CD4-positive, alpha-beta T cell treated with Interleukin-15 for 1 hour (primary cell): Measurements from ENCODE around the gene PLA2G4F.

Experiments
- DNase-seq: peaks from one replicate; pipeline ENCODE4 v3.0.0-alpha.2; 2020

PLA2G4F gene

DNA sequence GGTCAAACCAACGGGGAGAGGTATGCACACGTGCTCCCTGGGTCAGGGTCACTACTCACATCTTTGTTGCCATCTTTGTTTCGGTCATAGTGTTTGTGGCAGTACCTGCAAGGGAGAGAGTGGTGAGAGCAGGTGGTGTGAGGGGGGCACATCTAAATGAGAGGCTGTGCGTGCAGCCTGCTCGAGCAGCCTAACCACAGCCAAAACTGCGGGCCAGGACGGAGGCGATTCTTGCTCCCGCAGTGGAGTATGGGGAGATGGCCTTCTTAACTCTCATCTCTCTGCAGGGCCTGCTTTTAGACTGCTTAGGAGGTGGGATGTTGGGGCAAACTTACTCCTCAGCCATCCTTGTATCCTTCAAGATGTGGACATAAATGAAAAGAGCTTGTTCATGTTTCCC is 6.9 kb upstream of the PLA2G4F start:
- DNase-seq = no peak

DNA sequence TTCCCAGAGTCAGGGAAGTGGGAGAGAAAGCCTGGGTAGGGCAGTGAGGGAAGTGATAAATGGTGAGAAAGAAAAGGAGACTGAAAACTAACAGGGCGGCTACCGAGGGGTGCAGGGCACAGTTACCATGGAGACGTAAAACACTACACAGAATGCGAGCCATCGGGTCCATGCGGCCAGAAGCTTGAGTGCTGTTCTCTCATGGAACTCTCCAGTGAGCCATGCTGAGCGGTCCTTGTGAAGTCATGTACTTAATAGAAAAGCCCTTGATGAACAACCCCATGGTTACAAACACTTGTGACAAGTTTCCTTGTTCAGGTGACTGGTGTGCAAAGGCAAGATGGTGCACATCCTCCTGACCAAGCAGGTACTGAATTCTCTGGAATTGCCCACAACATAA is 3.7 kb upstream of the PLA2G4F start:
- no peak for DNase-seq

DNA sequence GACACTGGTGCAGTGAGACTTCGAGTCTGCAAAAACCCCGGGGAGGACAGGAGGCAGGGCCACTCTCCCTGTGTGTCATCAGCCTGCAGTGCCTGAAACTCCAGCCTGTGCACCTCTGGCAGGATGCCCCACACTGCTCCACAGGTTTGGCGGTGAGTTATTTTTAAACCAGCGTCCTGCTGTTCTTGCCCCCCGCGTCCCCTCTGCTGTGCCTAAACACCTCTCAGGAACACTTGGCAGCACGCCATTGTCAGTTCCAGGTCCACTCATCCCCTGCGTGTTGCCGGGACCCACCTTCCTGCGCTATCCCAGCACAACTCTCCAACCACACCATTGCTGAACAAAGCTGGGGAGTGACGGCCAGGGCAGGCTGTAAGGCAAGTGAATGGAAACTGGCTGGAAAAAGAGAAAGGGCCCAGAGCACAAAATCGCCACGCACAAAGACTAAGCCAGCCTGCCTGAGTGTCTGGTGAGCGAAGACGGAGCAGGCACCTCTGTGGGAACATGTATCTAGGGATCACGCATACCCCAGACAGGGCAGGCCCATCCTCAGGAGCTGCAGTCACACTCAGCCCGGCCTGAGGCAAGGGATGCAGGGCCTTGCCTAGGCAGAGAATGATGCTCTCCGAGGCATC is 3.1 kb upstream of the PLA2G4F start:
- no peak for DNase-seq

DNA sequence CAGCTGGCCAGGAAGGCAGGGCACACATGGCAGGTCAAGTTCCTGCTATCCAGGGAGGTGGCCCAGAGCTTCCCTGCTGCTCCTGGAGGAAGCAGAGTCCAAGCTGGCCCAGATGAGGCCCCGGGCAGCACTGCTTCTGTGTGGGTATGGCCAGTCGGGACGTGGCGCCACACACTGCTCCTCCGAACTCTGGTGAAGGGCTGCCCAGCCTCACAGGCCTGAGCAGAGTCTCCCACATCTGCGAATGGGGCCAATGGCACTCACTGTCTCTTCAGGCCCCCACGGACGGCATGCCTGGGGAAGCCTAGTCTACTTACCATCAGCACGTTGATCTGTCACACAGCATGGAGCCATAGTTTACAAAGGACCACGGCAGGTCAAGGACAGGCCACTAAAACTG is 2.5 kb upstream of the PLA2G4F start:
- no peak for DNase-seq

DNA sequence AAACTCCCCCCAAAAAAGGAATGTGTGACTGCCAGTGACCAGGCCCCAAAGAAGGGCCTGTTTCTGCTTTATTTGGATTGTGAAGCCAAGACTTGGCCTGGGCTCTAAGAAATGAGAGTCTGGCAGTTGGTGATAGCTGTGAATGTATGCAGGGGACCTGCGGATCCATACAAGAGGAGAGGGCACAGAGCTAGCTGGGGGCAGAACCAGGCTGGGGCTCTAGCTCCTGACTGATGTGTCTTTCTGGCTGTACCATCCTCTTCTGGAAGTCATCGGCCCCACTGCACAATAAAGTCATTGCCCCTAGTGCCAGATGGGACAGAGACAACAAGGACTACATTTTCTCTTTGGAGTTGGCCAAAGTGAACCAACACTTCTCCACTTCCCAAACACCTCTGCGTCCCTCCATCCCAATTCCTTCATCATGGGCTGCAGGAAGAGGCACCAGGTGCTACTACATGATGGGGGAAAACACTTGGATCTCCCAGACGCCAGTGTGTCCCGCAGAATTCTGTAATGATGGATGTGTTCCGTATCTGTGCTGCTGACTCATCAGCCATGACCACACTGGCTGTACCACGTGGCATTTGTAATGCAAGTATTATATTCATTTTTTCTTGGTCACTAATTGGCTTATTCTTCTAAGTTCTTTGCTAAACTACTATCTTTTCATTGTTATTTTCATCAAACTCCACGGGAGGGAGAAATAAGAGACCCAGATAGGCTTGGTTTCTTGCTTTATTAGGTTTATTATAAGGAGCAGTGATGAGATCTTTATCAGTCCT is 1.7 kb upstream of the PLA2G4F start:
- no peak for DNase-seq

DNA sequence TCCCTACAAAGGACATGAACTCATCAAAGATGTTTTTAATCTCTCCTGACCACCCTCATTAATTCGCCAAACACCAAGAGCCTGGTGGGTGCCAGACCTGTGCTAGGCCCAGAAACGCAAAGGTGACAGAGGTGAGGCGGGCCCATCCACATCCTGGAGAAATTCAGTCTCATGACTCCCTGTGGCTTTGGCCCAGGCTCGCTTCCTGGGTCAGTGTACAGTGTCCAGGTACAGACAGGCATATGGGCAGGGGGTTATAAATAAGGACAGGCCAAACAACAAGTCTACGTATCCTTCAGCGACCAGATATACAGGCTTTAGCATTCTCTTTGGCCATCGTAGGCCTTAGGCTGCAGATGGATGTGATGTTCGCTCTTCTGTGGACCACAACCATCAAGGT is 945 bp upstream of the PLA2G4F start:
- DNase-seq = no peak

DNA sequence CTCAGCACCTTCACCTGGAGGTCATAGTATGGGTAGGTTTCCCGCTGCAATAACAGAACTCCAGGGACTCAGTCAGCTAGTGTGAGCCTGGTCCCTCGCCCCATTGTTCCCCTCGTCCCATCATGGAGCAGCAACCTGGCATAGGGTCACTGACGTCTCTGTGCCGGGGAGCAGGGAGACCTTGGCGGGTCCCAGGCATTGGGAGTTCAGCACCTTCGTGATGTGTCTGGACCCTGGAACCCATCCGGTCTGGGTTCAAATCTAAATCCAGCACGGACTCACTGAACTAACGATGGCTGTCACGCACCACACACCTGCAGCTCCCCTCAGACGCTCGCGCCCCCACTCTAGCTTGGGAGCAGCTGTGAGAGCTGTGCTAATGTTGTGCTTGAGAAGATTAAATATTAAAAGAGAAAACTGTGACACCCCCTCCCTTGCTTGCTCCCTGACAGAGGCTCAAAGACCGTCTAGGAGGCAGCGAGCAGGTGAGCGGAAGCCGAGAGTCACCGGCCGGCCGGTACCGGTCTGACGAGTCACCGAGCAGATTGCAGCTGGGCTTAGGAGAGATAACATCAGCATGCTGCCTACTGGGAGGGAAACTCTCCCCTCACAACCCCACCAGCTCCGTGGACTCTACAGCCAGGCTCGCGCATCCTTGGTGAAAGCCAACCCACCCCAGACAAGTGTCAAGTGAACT is 742 bp downstream of the PLA2G4F start:
- no peak for DNase-seq

DNA sequence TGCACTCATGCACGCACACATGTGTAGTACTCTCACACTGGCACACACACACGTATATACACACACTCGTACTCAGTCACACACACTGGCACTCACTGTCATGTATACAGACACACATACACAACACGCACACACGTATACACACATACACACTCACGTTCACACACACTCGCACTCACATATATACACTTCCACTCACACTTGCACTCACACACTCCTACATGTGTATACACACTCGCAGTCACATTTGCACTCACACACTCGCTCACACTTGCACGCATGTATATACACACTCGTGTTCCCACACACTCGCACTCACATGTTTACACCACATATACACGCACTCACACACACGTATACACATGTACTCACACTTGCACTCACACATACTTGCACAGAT is 1.5 kb downstream of the PLA2G4F start:
- no peak for DNase-seq

DNA sequence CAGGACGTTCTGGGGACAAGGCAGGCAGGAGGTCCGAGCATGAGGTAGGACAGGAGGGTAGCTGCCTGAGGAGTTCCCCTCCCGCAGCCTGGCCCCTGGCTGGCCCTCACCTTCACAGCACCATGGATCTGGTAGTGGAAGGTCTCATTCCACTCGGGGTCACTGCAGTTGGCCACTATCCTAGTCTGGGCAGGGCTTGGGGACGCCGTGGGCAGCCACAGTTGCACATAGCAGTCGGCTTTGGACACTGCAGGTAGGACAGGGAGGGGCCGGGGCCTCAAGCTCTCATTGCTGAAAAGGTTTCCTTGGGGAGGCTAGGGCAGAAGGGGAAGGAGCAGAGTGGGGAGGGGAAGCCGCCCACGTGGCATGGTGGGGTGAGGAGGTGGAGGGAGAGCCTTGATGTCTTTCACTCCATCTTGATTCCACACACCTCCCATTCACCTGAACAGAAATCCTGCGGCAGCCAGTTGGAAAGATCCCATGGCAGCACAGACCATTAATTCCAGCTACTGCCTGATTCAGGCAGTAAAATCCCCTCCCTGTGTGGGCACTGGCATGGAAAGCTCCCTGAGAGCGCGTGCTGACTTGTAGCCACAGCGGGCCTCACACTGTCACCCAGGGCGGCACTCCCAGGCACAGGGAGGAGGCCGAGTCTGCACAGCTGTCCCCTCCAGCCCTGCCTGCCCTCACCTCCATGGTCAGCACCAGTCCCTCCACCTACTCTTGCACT is 2.1 kb downstream of the PLA2G4F start:
- DNase-seq = no peak

DNA sequence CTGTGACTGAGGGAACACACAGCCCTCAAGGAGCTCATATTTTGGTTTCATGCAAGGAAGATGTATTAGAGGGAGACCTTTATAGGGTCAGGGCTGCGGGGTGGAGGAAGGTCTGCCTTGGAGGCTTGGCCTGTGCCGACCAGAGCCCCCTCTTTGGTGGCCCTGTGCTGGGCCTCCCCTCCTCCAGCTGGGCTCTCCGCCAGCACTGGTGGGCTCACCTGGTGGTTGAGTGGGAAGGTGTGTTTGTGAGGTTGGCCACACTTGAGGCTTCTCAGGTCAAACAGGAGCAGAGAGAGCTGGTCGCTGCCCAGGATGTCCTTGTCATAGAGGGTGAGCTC is 2.6 kb downstream of the PLA2G4F start:
- no peak for DNase-seq

DNA sequence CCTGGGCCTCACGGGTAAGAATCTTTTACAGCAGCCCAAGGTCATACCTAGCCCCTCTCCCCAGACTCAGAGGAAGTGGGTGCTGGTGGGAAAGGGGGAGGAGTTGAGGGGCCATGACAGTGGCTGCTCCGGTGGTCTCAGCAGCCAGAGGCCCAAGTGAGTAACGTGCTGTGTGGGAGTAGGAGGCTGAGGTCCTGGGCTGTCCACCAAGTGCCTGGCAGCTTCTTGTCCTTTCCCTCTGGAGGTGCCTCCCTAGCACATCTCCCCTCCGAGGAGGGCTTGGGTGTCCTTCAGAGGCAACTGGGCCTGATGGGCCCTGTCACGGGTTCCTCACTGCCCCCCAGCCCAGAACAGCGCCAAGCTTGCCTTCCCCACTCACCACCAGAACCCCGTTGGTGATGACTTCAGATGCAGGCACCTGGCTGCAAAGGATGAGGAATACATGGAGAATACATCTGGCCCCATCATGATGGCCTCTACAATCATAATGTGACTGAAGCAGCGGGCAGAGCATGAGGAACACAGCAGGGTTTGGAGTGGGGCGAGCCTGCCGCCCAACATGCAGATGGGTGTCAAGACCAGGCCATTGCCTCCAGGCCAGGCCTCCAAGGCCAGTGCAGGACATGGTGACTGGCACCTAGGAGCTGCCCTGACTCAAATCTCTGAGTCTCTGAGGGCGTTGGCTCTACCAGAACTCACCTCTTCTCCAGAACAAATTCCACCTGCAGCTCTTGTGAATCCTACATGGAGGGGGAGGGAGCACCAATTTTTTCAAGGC is 3.3 kb downstream of the PLA2G4F start:
- no peak for DNase-seq

DNA sequence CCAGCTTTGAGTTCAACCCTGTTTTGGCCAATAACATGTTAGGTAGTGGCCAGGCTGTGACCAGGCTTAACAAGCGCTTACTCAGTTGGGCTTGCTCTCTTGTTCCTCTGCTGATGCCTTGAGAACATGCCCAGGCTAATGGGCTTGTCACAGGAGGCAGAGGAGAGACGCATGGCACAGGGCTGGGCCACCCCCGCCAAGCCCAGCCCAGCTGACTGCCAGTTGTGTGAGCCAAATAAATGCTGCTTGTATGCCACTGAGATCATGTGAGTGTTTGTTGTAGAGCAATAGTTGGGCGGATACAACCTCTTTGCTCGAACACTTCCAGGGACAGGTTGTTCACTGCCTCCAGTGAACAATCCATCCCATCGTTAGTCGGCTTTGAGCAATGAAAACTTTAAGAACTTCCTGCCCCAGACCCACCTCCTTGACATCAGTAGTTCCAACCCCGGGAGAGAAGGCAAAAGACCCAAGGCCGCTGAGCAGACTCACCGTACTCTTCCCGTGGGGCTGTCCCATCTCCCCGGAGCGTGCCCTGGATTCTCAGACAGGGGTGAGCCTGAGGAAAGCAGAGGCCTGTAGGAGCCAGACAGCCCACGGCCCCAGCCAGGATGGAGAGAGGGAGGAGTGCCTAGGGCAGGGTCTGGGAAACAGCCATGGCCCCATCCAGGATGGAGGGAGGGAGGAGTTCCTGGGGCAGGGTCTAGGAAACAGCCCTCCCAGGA is 4.1 kb downstream of the PLA2G4F start:
- peak; percentile 30 for DNase-seq

DNA sequence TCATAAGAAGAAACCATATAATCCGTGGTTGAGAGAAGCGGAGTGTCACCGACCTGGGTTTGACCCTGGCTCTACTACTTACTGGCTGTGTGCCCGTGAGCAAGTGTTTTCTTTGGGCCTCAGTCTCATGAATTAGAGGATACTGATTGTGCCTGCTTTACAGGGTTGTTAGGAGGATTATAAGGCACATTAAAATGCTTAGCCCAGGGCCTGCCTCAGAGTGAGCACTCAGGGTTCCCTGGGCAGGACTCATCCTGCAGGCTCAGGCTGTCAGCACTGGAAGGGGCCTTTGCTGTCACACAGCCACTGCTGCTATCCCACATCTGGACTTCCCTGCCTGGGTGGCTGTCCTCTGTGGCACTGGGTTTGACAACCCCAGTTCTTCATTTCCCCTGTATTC is 4.7 kb downstream of the PLA2G4F start:
- no peak for DNase-seq

DNA sequence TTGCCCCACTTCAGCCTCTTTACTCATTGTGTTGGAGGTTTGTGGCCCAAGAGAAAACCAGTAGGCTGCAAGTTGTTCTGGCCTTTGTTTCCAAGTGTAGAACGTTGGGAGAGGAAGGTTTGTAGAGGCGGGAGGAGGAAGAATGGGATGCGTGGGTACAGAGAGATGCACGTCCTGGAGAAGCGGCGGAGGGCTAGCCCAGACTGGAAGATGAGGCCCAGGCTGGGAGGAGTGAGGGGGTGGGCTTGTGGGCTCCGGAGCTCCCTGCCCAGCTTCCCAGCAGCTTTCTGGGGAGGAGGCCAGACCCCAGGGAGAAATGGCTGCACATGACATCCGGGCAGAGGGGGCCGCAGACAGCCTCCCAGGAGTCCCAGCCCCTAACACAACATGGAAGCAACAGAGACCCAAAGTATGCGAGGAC is 5.3 kb downstream of the PLA2G4F start:
- no peak for DNase-seq

DNA sequence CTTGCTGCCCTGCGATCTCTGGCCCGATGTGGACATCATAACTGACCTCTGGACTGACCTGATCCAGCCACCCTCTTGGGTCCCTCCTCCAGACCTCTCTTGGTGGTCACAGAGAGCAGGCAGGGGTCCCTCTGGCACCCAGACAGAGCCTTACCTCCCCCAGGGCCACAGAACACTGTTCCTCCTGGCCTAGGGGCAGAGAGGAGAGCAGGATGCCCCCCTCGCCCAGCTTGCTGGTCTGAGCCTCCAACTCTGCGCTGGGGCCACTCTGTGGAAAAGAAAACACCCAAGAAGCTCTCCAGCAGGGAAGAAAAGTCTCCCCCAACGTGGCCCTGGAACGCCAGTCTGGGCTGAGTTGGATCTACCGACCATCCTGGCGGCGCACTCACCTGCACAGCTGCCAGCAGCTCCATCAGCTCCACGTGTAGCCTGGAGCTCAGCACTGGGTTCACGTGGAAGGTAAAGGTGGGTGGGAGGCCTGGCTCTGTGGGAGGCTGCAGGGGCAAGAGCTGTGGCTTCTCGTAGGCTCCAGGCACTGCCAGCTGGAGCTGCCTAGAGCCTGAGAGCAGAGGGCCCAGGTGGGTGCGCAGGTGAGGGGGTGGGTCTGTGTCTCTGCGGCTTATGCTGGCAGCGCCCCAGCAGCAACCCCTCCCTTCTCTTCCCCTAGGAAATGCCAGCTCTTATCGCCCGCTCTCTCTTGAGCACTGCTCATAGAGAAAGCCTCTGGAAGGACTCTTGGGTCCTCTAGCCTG is 6.0 kb downstream of the PLA2G4F start:
- DNase-seq = no peak

DNA sequence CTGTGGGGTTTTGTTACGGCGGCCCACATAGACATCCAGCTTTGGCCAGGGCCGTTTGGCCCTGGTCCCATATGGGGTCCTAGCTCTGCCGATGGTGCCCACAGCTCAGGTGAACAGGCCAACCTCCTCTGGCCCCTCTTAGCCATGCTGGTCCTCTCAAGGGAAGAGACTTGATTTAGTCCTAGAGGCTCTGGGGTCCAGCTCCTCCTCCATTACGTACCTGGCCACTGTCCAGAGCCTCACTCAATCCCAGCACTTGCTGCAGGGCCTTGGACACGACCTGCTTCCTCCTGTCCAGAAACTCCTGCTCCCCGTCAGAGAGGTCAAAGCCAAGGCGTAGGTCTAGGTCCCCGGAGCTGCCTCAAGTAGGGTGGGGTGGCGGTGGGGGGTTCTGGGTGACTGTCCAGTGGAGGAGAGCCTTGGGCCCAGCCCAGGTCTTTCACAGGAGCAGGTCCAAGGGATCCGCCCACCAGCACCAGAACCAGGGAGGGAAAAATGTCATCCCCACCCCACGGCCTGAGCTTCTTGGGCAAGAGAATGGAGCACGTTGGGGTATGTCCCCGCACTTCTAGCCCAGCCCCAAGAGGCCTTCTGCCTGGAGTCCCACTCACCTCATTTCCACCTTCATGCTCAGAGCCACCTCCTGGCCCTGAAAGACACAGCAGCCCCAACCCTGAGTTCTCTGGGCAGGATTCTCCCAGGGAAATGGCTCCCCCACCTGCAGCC is 6.8 kb downstream of the PLA2G4F start:
- no peak for DNase-seq

DNA sequence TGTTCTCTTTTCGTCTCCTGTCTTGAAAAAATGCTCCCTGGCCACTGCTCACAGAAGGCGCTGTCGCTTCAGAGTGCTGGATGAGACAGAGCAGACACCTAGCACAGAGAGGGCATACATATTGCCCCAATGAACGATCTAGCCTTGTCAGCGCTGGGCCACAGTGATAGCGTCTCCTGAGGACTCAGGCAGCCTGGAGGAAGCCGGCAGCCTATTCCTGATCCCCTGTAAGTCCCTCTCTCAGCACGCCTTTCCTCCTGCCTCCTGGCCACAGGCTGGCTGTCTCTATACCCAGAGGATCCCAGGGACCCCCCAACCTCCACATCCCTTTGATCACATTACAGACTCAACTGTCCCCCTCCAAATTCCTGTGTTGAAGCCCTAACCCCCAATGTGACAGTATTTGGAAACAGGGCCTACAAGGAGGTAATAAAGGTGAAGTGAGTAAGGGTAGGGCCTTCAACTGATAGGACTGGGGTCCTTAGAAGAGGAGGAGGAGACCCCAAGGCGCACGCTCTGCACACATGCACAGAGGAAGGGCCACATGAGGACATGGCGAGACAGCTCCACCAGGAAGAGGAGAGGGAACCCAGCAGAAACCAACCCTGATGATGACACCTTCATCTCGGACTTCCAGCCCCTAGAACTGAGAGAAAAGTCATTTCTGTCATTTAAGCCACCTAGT is 7.5 kb downstream of the PLA2G4F start:
- DNase-seq = no peak

DNA sequence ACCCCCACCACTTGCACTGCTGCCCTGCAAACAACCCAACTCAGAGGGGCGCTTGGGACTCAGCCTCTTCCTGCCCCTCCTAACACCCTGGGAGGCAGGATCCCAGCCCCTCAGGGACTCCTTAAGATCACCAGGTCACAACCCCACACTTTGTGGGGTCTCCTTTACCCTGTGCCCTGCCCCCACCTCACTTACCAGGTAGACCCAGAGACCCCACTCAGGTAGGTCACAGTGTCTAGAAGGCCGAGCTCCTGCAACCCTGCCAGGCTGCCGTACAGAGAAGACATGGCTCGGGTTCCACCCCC is 9.1 kb downstream of the PLA2G4F start:
- DNase-seq = no peak

DNA sequence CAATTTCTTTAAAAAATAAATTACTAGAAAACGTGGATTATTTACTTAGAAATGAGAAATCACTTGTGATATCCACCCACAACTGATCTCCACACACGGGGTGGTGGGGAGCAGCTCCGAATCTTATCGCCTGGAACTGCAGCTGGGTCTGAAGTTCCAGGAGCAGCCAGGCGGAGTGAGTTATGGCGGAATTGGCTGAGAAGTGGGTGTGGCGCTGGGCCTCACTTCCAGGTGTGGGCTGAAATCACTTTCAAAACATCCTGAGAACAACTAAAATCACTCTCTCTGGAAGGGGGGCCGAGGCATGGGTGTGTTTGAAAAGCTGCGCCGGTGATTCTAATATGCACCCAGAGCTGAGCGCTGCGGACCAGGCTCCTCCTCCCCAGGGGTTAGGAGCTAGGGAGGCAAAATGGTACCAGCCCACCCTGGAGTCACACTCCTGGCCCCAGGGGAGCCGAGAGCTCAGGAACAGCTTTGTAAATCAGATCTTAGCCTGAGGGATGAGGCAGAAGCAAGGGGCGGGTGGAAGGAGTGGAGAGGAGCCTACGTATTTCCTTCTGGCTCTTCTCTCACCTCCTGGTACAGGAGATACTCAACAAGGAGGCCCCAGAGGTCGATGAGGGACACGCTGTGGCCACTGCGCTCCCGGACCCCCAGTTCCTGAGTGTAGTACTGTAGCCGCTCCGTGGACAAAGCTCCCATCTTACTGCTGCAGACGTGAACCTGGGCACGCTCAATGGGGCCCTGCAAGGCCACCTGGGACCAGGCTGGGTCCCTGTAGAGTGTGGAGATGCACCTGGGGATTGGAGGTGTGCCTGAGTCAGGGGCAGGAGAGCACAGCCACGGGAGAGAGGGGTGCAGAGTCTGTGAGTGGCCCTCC is 9.6 kb downstream of the PLA2G4F start:
- no peak for DNase-seq
